HG03558 (cell line): ENCODE data around the gene TOMM70.
"Not testable (repeated sequence)": the region's sequence is repeated elsewhere in the genome, so short reads cannot be mapped to it uniquely, and the experiment has no call there.

Experiments used
- ATAC-seq: cut with Tn5 transposase; IDR thresholded peaks from one replicate; pipeline ENCODE4 v1.9.1; 2021; ENCODE audit warnings: moderate number of reproducible peaks; ENCODE audit not compliant: unreplicated experiment; ENCODE audit errors: extremely low read depth

Gene TOMM70

GRCh38 chr3:100400780-100401673 lies at the start of gene TOMM70, which contains the start of gene LNP1:
Gene TOMM70 (minus strand): TSS chr3:100401089. CDS start chr3:100400949, 140 bp downstream.
Gene LNP1 (plus strand): TSS chr3:100401539. CDS start chr3:100429730, 28,191 bp downstream.
- ATAC-seq: peak; percentile 80

DNA sequence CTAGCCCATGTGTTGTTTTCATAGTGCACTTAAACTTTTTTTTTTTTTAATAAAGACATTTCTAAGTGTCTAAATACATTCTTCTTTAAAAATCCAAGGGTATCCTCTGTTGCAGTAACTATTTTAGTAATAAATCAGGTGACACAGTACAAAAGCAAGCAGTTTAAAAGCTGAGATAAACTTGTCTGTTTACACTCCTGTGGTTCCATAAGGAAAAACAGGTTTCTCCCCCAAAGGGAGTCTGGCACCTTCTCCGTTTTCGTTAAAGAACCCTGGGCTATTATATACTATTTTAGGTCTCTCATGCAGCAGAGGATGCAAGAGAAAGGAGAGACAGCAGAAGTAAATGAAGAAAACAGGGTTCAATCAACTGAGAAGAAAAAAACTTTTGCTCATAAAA lies 48.3 kb upstream of the TOMM70 start:
- ATAC-seq: no peak

DNA sequence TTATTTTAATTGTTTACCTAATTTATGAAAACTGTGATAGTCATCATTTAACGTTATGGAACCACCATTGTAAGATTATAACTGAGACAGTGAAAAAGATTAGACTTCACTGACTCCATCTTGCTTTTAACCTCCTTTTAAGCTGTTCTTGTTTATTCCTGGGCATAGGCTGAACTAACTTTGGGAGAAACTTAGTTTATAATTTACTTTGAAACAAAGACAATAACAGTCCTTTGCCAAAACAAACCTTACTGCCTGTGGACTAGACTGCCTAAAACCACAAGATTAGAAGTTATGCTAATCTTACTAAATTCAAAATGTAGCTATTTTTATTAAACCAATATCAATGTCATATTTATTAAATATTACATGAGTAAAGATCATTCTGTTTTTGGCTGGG lies 47.2 kb upstream of the TOMM70 start:
- no peak for ATAC-seq

DNA sequence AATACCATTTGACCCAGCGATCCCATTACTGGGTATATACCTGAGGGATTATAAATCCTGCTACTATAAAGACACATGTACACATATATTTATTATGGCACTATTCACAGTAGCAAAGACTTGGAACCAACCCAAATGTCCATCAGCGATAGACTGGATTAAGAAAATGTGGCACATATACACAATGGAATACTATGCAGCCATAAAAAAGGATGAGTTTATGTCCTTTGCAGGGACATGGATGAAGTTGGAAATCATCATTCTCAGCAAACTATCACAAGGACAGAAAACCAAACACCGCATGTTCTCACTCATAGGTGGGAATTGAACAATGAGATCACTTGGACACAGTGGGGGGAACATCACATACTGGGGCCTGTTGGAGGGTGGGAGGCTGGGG lies 46.2 kb upstream of the TOMM70 start:
- ATAC-seq: not testable (repeated sequence)

DNA sequence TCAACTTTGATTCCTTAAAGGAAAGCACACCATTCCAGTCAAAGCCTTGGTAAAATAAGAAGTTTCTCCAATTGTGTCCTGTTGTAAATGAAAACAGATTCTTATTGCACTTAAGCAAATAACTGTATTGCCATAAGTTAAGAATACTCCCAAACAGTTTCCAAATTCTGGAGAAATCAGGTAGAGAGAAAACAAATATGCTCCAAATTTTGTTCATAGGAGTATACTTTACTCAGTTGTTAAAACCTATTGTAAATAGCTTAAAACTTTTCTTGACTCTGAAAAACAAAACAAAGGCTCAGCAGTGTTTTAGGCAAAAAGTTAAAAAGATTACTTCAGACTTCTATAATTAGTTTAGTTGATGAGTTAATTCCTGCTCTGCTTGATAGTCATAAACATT lies 42.8 kb upstream of the TOMM70 start:
- ATAC-seq: no peak

- ATAC-seq: no peak
Measured at GRCh38 chr3:100440895-100441294, 40.0 kb upstream of the TOMM70 start.

DNA sequence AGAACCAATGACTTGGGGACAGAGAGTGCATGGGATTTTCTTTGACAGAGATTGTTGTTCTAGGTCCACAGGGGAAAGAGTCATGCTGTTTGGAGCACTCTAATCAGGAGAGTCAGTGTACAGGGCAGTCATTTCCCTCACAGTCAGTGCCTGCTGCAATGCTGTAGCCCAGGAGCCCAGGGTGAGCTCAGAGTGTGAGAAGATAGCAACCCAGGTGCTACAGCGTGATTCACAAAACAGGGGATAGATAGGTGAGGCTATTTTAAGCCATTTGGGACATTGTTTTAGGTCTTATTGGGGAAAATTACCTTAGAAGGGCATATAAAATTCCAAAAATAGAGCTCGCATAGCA lies 37.7 kb upstream of the TOMM70 start:
- no peak for ATAC-seq

GRCh38 chr3:100437721-100438622 lies 37.1 kb upstream of the TOMM70 start:
- ATAC-seq: no peak

- no peak for ATAC-seq
Measured at GRCh38 chr3:100436951-100437350, 36.1 kb upstream of the TOMM70 start.

DNA sequence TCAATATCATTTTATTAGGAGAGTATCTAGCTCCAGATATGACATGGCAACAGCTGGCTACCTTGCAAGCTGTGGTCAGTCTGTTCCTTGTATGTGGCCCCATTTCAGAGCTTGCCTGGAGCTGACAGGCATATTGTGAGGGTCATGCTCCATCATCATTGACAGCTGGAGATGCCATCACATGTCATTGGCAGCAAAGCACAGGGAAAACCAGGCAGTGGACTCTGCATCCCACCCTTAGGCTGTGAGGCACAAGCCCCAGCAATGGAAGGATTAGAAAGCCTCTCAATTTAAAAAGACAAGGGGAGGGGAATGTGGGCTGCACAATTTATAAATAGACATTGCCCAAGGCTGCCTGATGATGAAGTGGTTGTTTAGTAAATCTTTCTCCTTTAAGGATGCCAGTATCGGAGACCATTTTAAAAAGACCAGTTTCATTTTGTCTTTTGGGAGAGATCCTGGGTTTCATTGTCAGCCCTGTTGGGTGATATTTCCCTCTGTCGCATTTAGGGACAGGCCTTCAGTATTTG lies 28.4 kb upstream of the TOMM70 start:
- ATAC-seq: no peak

DNA sequence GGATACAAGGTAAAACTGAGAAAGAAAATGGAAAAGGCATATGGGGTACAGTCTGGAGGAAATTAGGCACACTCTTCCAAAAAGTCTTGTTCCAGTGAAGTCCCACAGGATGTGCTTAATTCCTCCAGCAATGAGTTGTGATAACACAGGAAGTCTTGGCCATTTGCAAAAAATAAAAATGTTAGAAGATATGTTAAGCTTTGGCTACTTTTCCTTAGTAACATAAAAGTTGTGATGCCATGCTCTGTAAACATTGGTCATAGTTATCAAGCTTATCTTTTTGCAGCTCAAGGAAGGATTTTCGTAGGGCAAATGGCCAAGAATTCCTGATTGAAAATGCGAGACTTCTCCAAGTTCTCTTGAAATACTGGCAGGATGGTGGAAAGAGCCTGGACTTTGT lies 26.8 kb upstream of the TOMM70 start:
- ATAC-seq: no peak

DNA sequence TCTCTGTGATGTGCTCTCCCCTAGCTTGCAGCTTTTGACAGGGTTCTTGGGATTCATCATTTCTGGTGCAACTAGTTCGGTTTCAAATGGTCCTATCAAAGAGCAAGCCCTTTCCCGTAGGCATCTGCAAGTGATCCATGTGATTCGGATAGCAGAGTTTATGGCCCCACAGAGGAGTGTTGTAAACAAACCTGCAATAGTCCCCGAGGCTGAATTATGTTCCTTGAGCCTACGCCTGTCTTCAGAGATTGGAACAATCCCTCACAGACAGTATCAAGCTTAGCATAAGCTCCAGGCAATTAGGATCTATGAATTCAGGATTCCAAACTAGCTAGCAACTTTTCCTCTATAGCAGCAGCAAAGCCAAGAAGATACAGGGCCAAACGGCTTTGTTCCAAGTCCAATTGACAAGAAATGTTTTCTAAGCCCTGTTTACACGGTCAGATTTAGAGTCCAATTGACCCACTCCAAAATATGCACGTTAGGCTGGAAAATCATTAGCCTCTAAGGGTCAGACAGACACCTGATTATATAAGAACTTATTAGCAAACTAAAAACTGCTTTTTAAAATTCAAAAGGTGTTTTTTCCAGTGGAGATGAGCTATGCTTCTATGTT lies 25.3 kb upstream of the TOMM70 start:
- no peak for ATAC-seq

- no peak for ATAC-seq
Measured at GRCh38 chr3:100425316-100425715, 24.4 kb upstream of the TOMM70 start.

DNA sequence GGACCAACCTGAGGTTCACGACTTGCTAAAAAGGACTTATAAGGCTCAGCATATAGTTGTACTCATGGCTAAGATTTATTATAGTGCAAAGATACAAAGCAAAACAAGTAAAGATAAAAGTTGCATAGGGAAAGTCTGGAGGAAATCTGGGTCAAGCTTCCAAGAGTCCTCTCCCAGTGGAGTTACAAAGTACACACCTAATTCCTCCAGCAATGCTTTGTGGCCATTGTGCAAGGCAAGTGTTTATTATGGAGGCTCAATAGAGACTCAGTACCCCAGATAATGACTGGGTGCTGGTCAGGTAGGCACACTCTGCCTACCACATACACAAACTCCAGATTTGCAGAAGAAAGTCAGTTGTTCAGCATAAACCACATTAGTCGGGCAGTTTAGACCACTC lies 23.4 kb upstream of the TOMM70 start:
- no peak for ATAC-seq

DNA sequence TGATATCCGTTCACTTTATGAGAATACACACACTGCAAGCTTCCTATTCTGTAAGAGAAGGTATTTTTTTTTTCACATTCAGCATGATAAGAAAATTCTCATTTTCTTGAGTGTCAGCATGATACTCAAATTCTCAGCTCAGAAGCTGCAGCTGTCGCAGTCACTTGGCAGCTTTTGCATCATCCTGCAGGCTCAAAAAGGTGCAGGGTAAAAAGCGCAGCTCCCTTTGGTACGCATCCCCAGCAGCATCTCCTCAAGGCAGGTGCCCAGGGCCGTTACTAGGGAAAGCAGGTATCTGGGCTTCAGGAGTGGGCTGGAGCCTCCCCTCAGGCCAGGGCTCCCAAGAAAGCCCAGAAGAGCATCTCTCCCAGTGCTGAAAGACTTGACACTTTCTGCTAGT lies 22.7 kb upstream of the TOMM70 start:
- no peak for ATAC-seq

- ATAC-seq: no peak
Measured at GRCh38 chr3:100420885-100421284, 20.0 kb upstream of the TOMM70 start.

GRCh38 chr3:100419406-100419805 lies 18.5 kb upstream of the TOMM70 start:
- ATAC-seq: no peak

DNA sequence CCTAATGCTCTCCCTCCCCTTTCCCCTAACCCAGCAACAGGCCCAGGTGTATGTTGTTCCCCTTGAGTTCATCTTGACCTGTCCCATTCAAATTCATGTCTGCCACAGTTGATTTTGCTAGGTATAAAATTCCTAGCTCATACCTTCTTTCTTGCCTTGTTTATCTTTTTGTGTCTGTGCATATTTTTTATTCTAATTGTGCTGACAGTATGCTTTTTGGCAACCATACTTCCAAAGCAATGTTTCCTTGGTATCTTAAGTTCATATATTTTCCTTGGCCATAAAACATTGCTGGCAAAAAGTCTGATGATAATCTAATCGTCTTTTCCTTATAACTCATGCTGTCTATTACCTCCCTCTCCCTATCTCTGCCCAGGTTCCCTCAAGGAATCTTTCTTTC lies 16.0 kb upstream of the TOMM70 start:
- no peak for ATAC-seq

- ATAC-seq: no peak
Measured at GRCh38 chr3:100416176-100416575, 15.3 kb upstream of the TOMM70 start.

DNA sequence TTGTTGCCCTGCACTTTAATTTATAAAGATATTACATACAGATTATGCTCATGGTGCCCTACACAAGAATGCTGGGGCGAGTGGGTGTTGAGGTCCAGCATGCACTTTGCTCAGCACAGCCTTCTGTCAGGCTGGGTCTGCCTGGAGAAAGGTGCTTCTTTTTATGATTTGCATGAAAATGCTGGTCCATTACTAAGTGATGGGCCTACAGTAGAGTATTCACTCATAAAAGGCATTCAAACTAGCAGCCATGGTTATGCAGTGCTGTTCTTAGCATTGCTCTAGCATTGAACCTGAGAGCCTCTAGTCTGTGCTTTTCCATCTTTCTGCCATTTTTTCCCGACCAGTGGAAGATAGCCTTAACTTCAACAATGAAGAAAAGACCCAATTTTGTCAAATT lies 12.7 kb upstream of the TOMM70 start:
- ATAC-seq: no peak
